IPS-15b (cell line): ENCODE results near the gene SLC24A3.

Experiments
- H3K27me3 ChIP-seq: one replicate; pipeline ENCODE4 v1.6.1; 2013; ENCODE audit warnings: low read length; ENCODE audit not compliant: control insufficient read depth, insufficient read depth
- H3K36me3 ChIP-seq: one replicate; pipeline ENCODE4 v1.6.1; 2013; ENCODE audit warnings: low read length; ENCODE audit not compliant: control insufficient read depth, insufficient read depth
- H3K4me1 ChIP-seq: one replicate; pipeline ENCODE4 v1.6.1; 2013; ENCODE audit warnings: mild to moderate bottlenecking, low read length; ENCODE audit not compliant: control insufficient read depth, insufficient read depth
- H3K4me3 ChIP-seq: one replicate; pipeline ENCODE4 v1.5.1; 2013; ENCODE audit warnings: low read depth, low read length
- H3K9ac ChIP-seq: one replicate; pipeline ENCODE4 v1.6.1; 2013; ENCODE audit warnings: low read depth, mild to moderate bottlenecking, low read length
- H3K9me3 ChIP-seq: one replicate; pipeline ENCODE4 v1.6.1; 2013; ENCODE audit warnings: mild to moderate bottlenecking, low read length; ENCODE audit not compliant: control insufficient read depth, insufficient read depth

Gene SLC24A3

GRCh38 chr20:19757487-19758132 is 545.2 kb downstream of the SLC24A3 start:
- H3K36me3 ChIP-seq: no peaks in the 10 kb centered on the region
- peak overlapping the region; percentile 89 for H3K4me3 ChIP-seq
- no peaks in the 10 kb centered on the region for H3K9me3 ChIP-seq
- peaks cover 32% of the 10 kb centered on the region for H3K27me3 ChIP-seq
- H3K9ac ChIP-seq: peak overlapping the region; percentile 3
- H3K4me1 ChIP-seq: peaks cover 2% of the 10 kb centered on the region

- peaks cover 2% of the 10 kb centered on the region for H3K4me1 ChIP-seq
- H3K27me3 ChIP-seq: peaks cover 32% of the 10 kb centered on the region
- H3K4me3 ChIP-seq: peak within 1 kb of the TSS; percentile 89
- H3K9me3 ChIP-seq: no peaks in the 10 kb centered on the region
- H3K36me3 ChIP-seq: no peaks in the 10 kb centered on the region
- H3K9ac ChIP-seq: peak within 1 kb of the TSS; percentile 47
Observed at GRCh38 chr20:19758133-19758500, 545.7 kb downstream of the SLC24A3 start, which contains the start of gene RIN2. RIN2 (plus strand) TSS chr20:19758258; CDS start chr20:19889602, 131,344 bp downstream.

GRCh38 chr20:19758501-19759331 is 546.3 kb downstream of the SLC24A3 start:
- peaks cover 2% of the 10 kb centered on the region for H3K4me1 ChIP-seq
- H3K4me3 ChIP-seq: peak overlapping the region; percentile 89
- no peaks in the 10 kb centered on the region for H3K36me3 ChIP-seq
- peak overlapping the region; percentile 47 for H3K9ac ChIP-seq
- peaks cover 32% of the 10 kb centered on the region for H3K27me3 ChIP-seq
- no peaks in the 10 kb centered on the region for H3K9me3 ChIP-seq

- H3K4me1 ChIP-seq: peaks cover 2% of the 10 kb centered on the region
- H3K36me3 ChIP-seq: no peaks in the 10 kb centered on the region
- H3K9me3 ChIP-seq: no peaks in the 10 kb centered on the region
- H3K4me3 ChIP-seq: no peak overlapping the region
- H3K9ac ChIP-seq: no peak overlapping the region
- peaks cover 32% of the 10 kb centered on the region for H3K27me3 ChIP-seq
Observed at GRCh38 chr20:19760371-19760721, 547.9 kb downstream of the SLC24A3 start.

- H3K9ac ChIP-seq: no peak overlapping the region
Observed at GRCh38 chr20:19761326-19761725, 548.9 kb downstream of the SLC24A3 start.

GRCh38 chr20:19761841-19762240 is 549.4 kb downstream of the SLC24A3 start:
- Histone ChIP-seq H3K9ac (no peak overlapping the region), H3K9me3 (no peaks in the 10 kb centered on the region), H3K4me3 (no peak overlapping the region), H3K4me1 (peaks cover 2% of the 10 kb centered on the region), H3K36me3 (no peaks in the 10 kb centered on the region), H3K27me3 (peaks cover 25% of the 10 kb centered on the region)

More at GRCh38 chr20:19761326-19761725, 548.9 kb downstream of the SLC24A3 start:
- no peaks in the 10 kb centered on the region for H3K9me3 ChIP-seq
- peaks cover 2% of the 10 kb centered on the region for H3K4me1 ChIP-seq
- no peaks in the 10 kb centered on the region for H3K36me3 ChIP-seq
- peaks cover 29% of the 10 kb centered on the region for H3K27me3 ChIP-seq
- no peak overlapping the region for H3K4me3 ChIP-seq

- Histone ChIP-seq H3K27me3 (peaks cover 20% of the 10 kb centered on the region), H3K4me3 (no peak overlapping the region), H3K9me3 (no peaks in the 10 kb centered on the region), H3K4me1 (no peaks in the 10 kb centered on the region), H3K36me3 (no peaks in the 10 kb centered on the region), H3K9ac (no peak overlapping the region)
Observed at GRCh38 chr20:19764207-19764606, 551.8 kb downstream of the SLC24A3 start.

GRCh38 chr20:19765266-19765665 is 552.8 kb downstream of the SLC24A3 start:
- Histone ChIP-seq H3K4me1 (peaks cover under 1% of the 10 kb centered on the region), H3K4me3 (no peak overlapping the region), H3K36me3 (no peaks in the 10 kb centered on the region), H3K9ac (no peak overlapping the region), H3K27me3 (peaks cover 10% of the 10 kb centered on the region), H3K9me3 (no peaks in the 10 kb centered on the region)

- H3K9ac ChIP-seq: no peak overlapping the region
- H3K9me3 ChIP-seq: no peaks in the 10 kb centered on the region
- no peaks in the 10 kb centered on the region for H3K36me3 ChIP-seq
- peaks cover 5% of the 10 kb centered on the region for H3K27me3 ChIP-seq
- H3K4me3 ChIP-seq: no peak overlapping the region
- peaks cover 3% of the 10 kb centered on the region for H3K4me1 ChIP-seq
Observed at GRCh38 chr20:19765913-19766312, 553.5 kb downstream of the SLC24A3 start.

GRCh38 chr20:19767070-19767469 is 554.6 kb downstream of the SLC24A3 start:
- no peak overlapping the region for H3K4me3 ChIP-seq
- H3K9me3 ChIP-seq: no peaks in the 10 kb centered on the region
- no peak overlapping the region for H3K9ac ChIP-seq
- peaks cover under 1% of the 10 kb centered on the region for H3K27me3 ChIP-seq
- H3K4me1 ChIP-seq: peaks cover 3% of the 10 kb centered on the region
- no peaks in the 10 kb centered on the region for H3K36me3 ChIP-seq

- H3K9me3 ChIP-seq: no peaks in the 10 kb centered on the region
- H3K9ac ChIP-seq: no peak overlapping the region
- H3K4me1 ChIP-seq: peaks cover 3% of the 10 kb centered on the region
- H3K4me3 ChIP-seq: no peak overlapping the region
- no peaks in the 10 kb centered on the region for H3K27me3 ChIP-seq
- H3K36me3 ChIP-seq: no peaks in the 10 kb centered on the region
Observed at GRCh38 chr20:19768325-19768842, 555.9 kb downstream of the SLC24A3 start.

GRCh38 chr20:19769507-19769906 is 557.1 kb downstream of the SLC24A3 start:
- Histone ChIP-seq H3K9me3 (no peaks in the 10 kb centered on the region), H3K27me3 (no peaks in the 10 kb centered on the region), H3K4me1 (peaks cover 3% of the 10 kb centered on the region), H3K9ac (no peak overlapping the region), H3K4me3 (no peak overlapping the region), H3K36me3 (no peaks in the 10 kb centered on the region)
